Stimulated activated effector memory CD8-positive, alpha-beta T cell treated with anti-CD3 and anti-CD28 coated beads, Interleukin-12 subunit alpha, Interleukin-12 subunit beta, amount 100 ng/mL, for 72 hours (primary cell): ENCODE measurements around the gene SEC24D.

Experiments
- ATAC-seq: fragments of 150-1000 bp; cut with Tn5 transposase; 2 replicates; pipeline ENCODE4 v1.10.0; 2021
- DNase-seq, 2 donors: peaks; one replicate each; pipeline ENCODE4 v3.0.0; 2021 to 2022; ENCODE audit warnings: low spot score in 2 of 2
- H3K27ac Mint-ChIP-seq: one replicate; pipeline ENCODE4 v1.8.0; 2022; ENCODE audit warnings: mild to moderate bottlenecking, mixed read lengths
- H3K36me3 Mint-ChIP-seq: one replicate; pipeline ENCODE4 v1.8.0; 2022; ENCODE audit warnings: mild to moderate bottlenecking, mixed read lengths
- H3K4me1 Mint-ChIP-seq: one replicate; pipeline ENCODE4 v1.8.0; 2022; ENCODE audit warnings: mixed read lengths
- H3K4me3 Mint-ChIP-seq: one replicate; pipeline ENCODE4 v1.8.0; 2022; ENCODE audit warnings: mild to moderate bottlenecking, mixed read lengths
- H3K9me3 Mint-ChIP-seq: one replicate; pipeline ENCODE4 v1.8.0; 2022; ENCODE audit warnings: mixed read lengths

SEC24D gene

GRCh38 chr4:118759481-118759880 is 76.4 kb downstream of the SEC24D start:
- no peak for ATAC-seq
- no peaks in the 10 kb centered on the region for H3K9me3 Mint-ChIP-seq
- H3K27ac Mint-ChIP-seq, result no peak overlapping the region

GRCh38 chr4:118758293-118758692 is 77.6 kb downstream of the SEC24D start:
- no peak for ATAC-seq
- no peak overlapping the region for H3K27ac Mint-ChIP-seq
- H3K9me3 Mint-ChIP-seq, result no peaks in the 10 kb centered on the region
- peaks cover 89% of the 10 kb centered on the region for H3K36me3 Mint-ChIP-seq
- DNase-seq, result no peak
- H3K4me1 Mint-ChIP-seq, result peaks cover 14% of the 10 kb centered on the region
- H3K4me3 Mint-ChIP-seq, result no peak overlapping the region

More at GRCh38 chr4:118759481-118759880, 76.4 kb downstream of the SEC24D start:
- no peak for DNase-seq
- Mint-ChIP-seq H3K4me3 (no peak overlapping the region), H3K36me3 (peaks cover 95% of the 10 kb centered on the region), H3K4me1 (peaks cover 14% of the 10 kb centered on the region)

GRCh38 chr4:118757761-118758251 is 78.1 kb downstream of the SEC24D start:
- no peak for DNase-seq
- H3K9me3 Mint-ChIP-seq, result no peaks in the 10 kb centered on the region
- no peak overlapping the region for H3K4me3 Mint-ChIP-seq
- peaks cover 88% of the 10 kb centered on the region for H3K36me3 Mint-ChIP-seq
- H3K4me1 Mint-ChIP-seq, result peaks cover 14% of the 10 kb centered on the region
- ATAC-seq, result no peak
- no peak overlapping the region for H3K27ac Mint-ChIP-seq

GRCh38 chr4:118756958-118757357 is 79.0 kb downstream of the SEC24D start:
- no peaks in the 10 kb centered on the region for H3K9me3 Mint-ChIP-seq
- H3K36me3 Mint-ChIP-seq, result peaks cover 88% of the 10 kb centered on the region
- no peak for DNase-seq
- H3K27ac Mint-ChIP-seq, result no peak overlapping the region
- H3K4me1 Mint-ChIP-seq, result peaks cover 14% of the 10 kb centered on the region
- H3K4me3 Mint-ChIP-seq, result no peak overlapping the region
- ATAC-seq, result no peak

- H3K9me3 Mint-ChIP-seq, result no peaks in the 10 kb centered on the region
- no peak for ATAC-seq
- no peak overlapping the region for H3K27ac Mint-ChIP-seq
- peaks cover 14% of the 10 kb centered on the region for H3K4me1 Mint-ChIP-seq
- H3K4me3 Mint-ChIP-seq, result no peak overlapping the region
- peaks cover 88% of the 10 kb centered on the region for H3K36me3 Mint-ChIP-seq
- DNase-seq, result no peak
Measured at GRCh38 chr4:118756429-118756828, 79.5 kb downstream of the SEC24D start.

- Mint-ChIP-seq H3K36me3 (peaks cover 88% of the 10 kb centered on the region), H3K4me3 (no peak overlapping the region), H3K27ac (no peak overlapping the region), H3K9me3 (no peaks in the 10 kb centered on the region), H3K4me1 (peaks cover 14% of the 10 kb centered on the region)
- DNase-seq (no peak), ATAC-seq (no peak)
Measured at GRCh38 chr4:118755438-118756226, 80.3 kb downstream of the SEC24D start.

- ATAC-seq, result no peak
- Mint-ChIP-seq H3K9me3 (no peaks in the 10 kb centered on the region), H3K27ac (no peak overlapping the region)
Measured at GRCh38 chr4:118754890-118755289, 81.0 kb downstream of the SEC24D start.

GRCh38 chr4:118753685-118754084 is 82.2 kb downstream of the SEC24D start:
- peak overlapping the region; percentile 20 for H3K27ac Mint-ChIP-seq
- no peaks in the 10 kb centered on the region for H3K9me3 Mint-ChIP-seq
- no peaks in the 10 kb centered on the region for H3K4me1 Mint-ChIP-seq
- no peak for ATAC-seq
- H3K36me3 Mint-ChIP-seq, result peaks cover 79% of the 10 kb centered on the region
- no peak overlapping the region for H3K4me3 Mint-ChIP-seq
- no peak for DNase-seq

More at GRCh38 chr4:118754890-118755289, 81.0 kb downstream of the SEC24D start:
- DNase-seq, result no peak
- Mint-ChIP-seq H3K4me3 (no peak overlapping the region), H3K36me3 (peaks cover 86% of the 10 kb centered on the region), H3K4me1 (peaks cover 10% of the 10 kb centered on the region)

- Mint-ChIP-seq H3K36me3 (peaks cover 77% of the 10 kb centered on the region), H3K27ac (peak overlapping the region; percentile 20), H3K4me1 (no peaks in the 10 kb centered on the region), H3K4me3 (no peak overlapping the region), H3K9me3 (no peaks in the 10 kb centered on the region)
- no peak for ATAC-seq
- DNase-seq, result no peak
Measured at GRCh38 chr4:118753096-118753495, 82.8 kb downstream of the SEC24D start.

GRCh38 chr4:118752551-118752950 is 83.4 kb downstream of the SEC24D start:
- no peaks in the 10 kb centered on the region for H3K9me3 Mint-ChIP-seq
- ATAC-seq, result no peak
- H3K4me1 Mint-ChIP-seq, result no peaks in the 10 kb centered on the region
- no peak for DNase-seq
- H3K4me3 Mint-ChIP-seq, result no peak overlapping the region
- peaks cover 75% of the 10 kb centered on the region for H3K36me3 Mint-ChIP-seq
- H3K27ac Mint-ChIP-seq, result no peak overlapping the region

GRCh38 chr4:118751629-118752323 is 84.2 kb downstream of the SEC24D start:
- H3K4me3 Mint-ChIP-seq, result no peak overlapping the region
- no peak overlapping the region for H3K27ac Mint-ChIP-seq
- H3K4me1 Mint-ChIP-seq, result no peaks in the 10 kb centered on the region
- no peaks in the 10 kb centered on the region for H3K9me3 Mint-ChIP-seq
- H3K36me3 Mint-ChIP-seq, result peaks cover 75% of the 10 kb centered on the region
- no peak for DNase-seq
- ATAC-seq, result no peak

- Mint-ChIP-seq H3K36me3 (peaks cover 72% of the 10 kb centered on the region), H3K9me3 (no peaks in the 10 kb centered on the region), H3K27ac (no peak overlapping the region), H3K4me3 (no peak overlapping the region), H3K4me1 (no peaks in the 10 kb centered on the region)
- DNase-seq (no peak), ATAC-seq (no peak)
Measured at GRCh38 chr4:118749347-118749988, 86.5 kb downstream of the SEC24D start.

- DNase-seq, result no peak
- no peak overlapping the region for H3K4me3 Mint-ChIP-seq
- H3K27ac Mint-ChIP-seq, result no peak overlapping the region
- ATAC-seq, result no peak
- no peaks in the 10 kb centered on the region for H3K4me1 Mint-ChIP-seq
- peaks cover 78% of the 10 kb centered on the region for H3K36me3 Mint-ChIP-seq
- H3K9me3 Mint-ChIP-seq, result no peaks in the 10 kb centered on the region
Measured at GRCh38 chr4:118746251-118746919, 89.5 kb downstream of the SEC24D start.

- Mint-ChIP-seq H3K9me3 (no peaks in the 10 kb centered on the region), H3K36me3 (peaks cover 78% of the 10 kb centered on the region), H3K4me3 (no peak overlapping the region), H3K27ac (peak overlapping the region; percentile 41), H3K4me1 (no peaks in the 10 kb centered on the region)
- DNase-seq (no peak), ATAC-seq (no peak)
Measured at GRCh38 chr4:118745357-118745756, 90.6 kb downstream of the SEC24D start.

- Mint-ChIP-seq H3K4me3 (no peak overlapping the region), H3K27ac (no peak overlapping the region), H3K9me3 (no peaks in the 10 kb centered on the region), H3K36me3 (peaks cover 87% of the 10 kb centered on the region), H3K4me1 (no peaks in the 10 kb centered on the region)
- DNase-seq, result no peak
- no peak for ATAC-seq
Measured at GRCh38 chr4:118743867-118744266, 92.1 kb downstream of the SEC24D start.
